Heart left ventricle (tissue), 16 donors: ENCODE measurements around the gene UGT1A1. TPM values are rescaled to one million over a fixed set of nuclear protein-coding genes. Genes with fewer than 3 reads are reported as not detected.

Experiments used
- ATAC-seq, 4 donors: fragments of 200-7000 bp; cut with Tn5 transposase; one replicate each; pipeline ENCODE4 v1.9.1; 2020 to 2022; ENCODE audit warnings: moderate library complexity in 4 of 4, mild to moderate bottlenecking in 3 of 4, moderate number of reproducible peaks in 1 of 4
- DNase-seq, 5 donors: peaks; one replicate each; pipeline ENCODE4 v3.0.0-alpha.2; 2020
- H3K27ac ChIP-seq, 12 donors: fragments of 200-600 bp; sonication (generic) in 4 of 12; one replicate each; pipeline versions ENCODE4 v1.5.0 to v1.8.0; 2016 to 2022; ENCODE audit warnings: mild to moderate bottlenecking in 2 of 12
- H3K27me3 ChIP-seq, 9 donors: fragments of 200-600 bp; sonication (generic) in 2 of 9; one replicate each; pipeline versions ENCODE4 v1.5.1 to v1.8.0; 2016 to 2022; ENCODE audit warnings: mild to moderate bottlenecking in 3 of 9
- H3K36me3 ChIP-seq, 9 donors: fragments of 200-600 bp; sonication (generic) in 2 of 9; one replicate each; pipeline versions ENCODE4 v1.5.0 to v1.8.0; 2018 to 2022; ENCODE audit warnings: mild to moderate bottlenecking in 2 of 9
- H3K4me1 ChIP-seq, 12 donors: fragments of 200-600 bp; sonication (generic) in 4 of 12; one replicate each; pipeline versions ENCODE4 v1.5.0 to v1.8.0; 2016 to 2022; ENCODE audit warnings: mild to moderate bottlenecking in 3 of 12
- H3K4me3 ChIP-seq, 12 donors: fragments of 200-600 bp; sonication (generic) in 4 of 12; one replicate each; pipeline versions ENCODE4 v1.5.0 to v1.8.0; 2017 to 2022; ENCODE audit warnings: mild to moderate bottlenecking in 9 of 12, moderate library complexity in 4 of 12
- H3K9me3 ChIP-seq, 12 donors: fragments of 200-600 bp; sonication (generic) in 4 of 12; one replicate each; pipeline versions ENCODE4 v1.5.0 to v1.8.0; 2016 to 2022; ENCODE audit warnings: mild to moderate bottlenecking in 1 of 12
- POLR2A ChIP-seq, 2 donors: fragments of 450-650 bp; IDR thresholded peaks; one replicate each; pipeline ENCODE4 v1.6.1; 2017; ENCODE audit warnings: antibody characterized with exemption in 2 of 2, mild to moderate bottlenecking in 2 of 2, moderate library complexity in 2 of 2
- WGBS, 4 donors: extraction: QIAGEN DNeasy Blood & Tissue Kit in 2 of 4; methylation state at CpG; one replicate each; pipeline versions ENCODE4 v1.1.5 to v1.1.7; 2013 to 2018; 5-methylcytosine and 5-hydroxymethylcytosine counted together
- intact Hi-C, 10 donors: fragments of 100-400 bp; cut with DNase I; formaldehyde crosslinking; loops; one replicate each; pipeline versions ENCODE4 v1.11.1 to v1.14.2; 2022
- polyA plus RNA-seq, 2 donors: library from polyadenylated mRNA; stranded (reverse); fragments of 200-250 nt; gene quantifications; one replicate each; pipeline ENCODE4 v1.2.3, GENCODE V29; 2013
- total RNA-seq, 9 donors: library from RNA; depleted of rRNA in 2 of 9; stranded (reverse); fragments of >200 nt in 2 of 9; fragmentation: NEBNext Ultra II Directional in 3 of 9; extraction: Animal tissue kit (Norgen Biotek cat#: 25700) in 3 of 9; gene quantifications; one replicate each; pipeline versions ENCODE4 v1.1.0 to v1.2.4, GENCODE V29; 2016 to 2023
- TF ChIP-seq, protein P1 (sequence below), 12 donors: fragments of 200-600 bp; sonication (generic) in 4 of 12; IDR thresholded peaks; one replicate each; pipeline versions ENCODE4 v1.5.0 to v1.8.0; 2018 to 2022; ENCODE audit warnings: antibody characterized with exemption in 12 of 12, mild to moderate bottlenecking in 5 of 12
- donor health status: ischemic (EF 13 %, LVEDD 7.1; RV severe dilation, severe dysfunction).
- donor health status: healthy with polysubstance abuse.
- donor health status: DM: no; HTN: yes; CAD: no.
- donor health status: DM: no; HTN: no; CAD: no.
- donor health status: ischemic (EF 25% LVEDD 6.9; RV normal size, moderate dysfunction).
- donor health status: ischemic (EF 25% LVEDD 5.7; RV mildly dilated, moderate dysfunction).
- donor health status: healthy.
- donor health status: DM: yes; HTN: yes; CAD: no.
- donor health status: ischemic (EF 35%, LVEDD 5.7; RV mildly dilated, moderate dysfunction).
- donor health status: nonischemic (EF 11% LVEDD 7.7; RV severe dilation, severe dysfunction).
- donor health status: DM: yes; HTN: yes; CAD: no.
- donor health status: PGD.
- donor health status: ischemic (EF 29% LVEDD 5.4; RV normal size, mild dysfunction).
- donor health status: nonischemic (EF 23%, LVEDD 6.1; RV moderate dilation, normal function).

The UGT1A1 gene
- total and polyA plus RNA-seq, 11 donors = 0.03 TPM; not detected in 10

DNA sequence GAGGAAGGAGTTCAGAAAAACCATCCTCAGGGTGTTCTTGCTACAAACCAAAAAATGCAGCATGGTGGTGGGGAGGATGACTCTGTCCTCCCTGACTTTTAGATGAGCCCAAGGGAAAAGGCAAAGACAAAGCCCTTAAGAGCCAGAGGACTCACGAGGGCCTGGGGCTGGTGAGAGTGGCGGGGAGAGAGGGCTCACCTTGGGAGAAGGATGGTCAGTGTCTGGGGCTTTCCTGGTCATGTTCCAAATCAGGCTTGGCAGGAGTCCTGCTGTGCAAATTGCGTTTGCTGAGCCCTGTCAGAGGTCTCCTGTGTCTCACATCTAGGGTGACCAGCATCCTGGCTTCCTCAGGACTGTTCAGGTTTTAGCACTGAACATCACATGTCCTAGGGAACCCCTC is 4.7 kb downstream of the UGT1A1 start:
- no peak overlapping the region for H3K4me3 ChIP-seq
- H3K27ac ChIP-seq = no peak overlapping the region
- intact Hi-C loops = no loop called here
- no peak for TF ChIP-seq POLR2A (IDR thresholded peaks at IDR 0.05)
- TF ChIP-seq, protein P1, sequence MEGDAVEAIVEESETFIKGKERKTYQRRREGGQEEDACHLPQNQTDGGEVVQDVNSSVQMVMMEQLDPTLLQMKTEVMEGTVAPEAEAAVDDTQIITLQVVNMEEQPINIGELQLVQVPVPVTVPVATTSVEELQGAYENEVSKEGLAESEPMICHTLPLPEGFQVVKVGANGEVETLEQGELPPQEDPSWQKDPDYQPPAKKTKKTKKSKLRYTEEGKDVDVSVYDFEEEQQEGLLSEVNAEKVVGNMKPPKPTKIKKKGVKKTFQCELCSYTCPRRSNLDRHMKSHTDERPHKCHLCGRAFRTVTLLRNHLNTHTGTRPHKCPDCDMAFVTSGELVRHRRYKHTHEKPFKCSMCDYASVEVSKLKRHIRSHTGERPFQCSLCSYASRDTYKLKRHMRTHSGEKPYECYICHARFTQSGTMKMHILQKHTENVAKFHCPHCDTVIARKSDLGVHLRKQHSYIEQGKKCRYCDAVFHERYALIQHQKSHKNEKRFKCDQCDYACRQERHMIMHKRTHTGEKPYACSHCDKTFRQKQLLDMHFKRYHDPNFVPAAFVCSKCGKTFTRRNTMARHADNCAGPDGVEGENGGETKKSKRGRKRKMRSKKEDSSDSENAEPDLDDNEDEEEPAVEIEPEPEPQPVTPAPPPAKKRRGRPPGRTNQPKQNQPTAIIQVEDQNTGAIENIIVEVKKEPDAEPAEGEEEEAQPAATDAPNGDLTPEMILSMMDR (IDR thresholded peaks at IDR 0.05) = no peak
- H3K9me3 ChIP-seq = no peaks in the 10 kb centered on the region
- peaks cover 0 to 21% (median 0%) of the 10 kb centered on the region in 9 donors for H3K27me3 ChIP-seq
- H3K4me1 ChIP-seq = no peaks in the 10 kb centered on the region
- WGBS, 4 donors = 30 to 61% (median 49%) methylated on average over 3 of the region's 3 CpGs
- ATAC-seq (no peak), DNase-seq (no peak)
- H3K36me3 ChIP-seq = no peaks in the 10 kb centered on the region

DNA sequence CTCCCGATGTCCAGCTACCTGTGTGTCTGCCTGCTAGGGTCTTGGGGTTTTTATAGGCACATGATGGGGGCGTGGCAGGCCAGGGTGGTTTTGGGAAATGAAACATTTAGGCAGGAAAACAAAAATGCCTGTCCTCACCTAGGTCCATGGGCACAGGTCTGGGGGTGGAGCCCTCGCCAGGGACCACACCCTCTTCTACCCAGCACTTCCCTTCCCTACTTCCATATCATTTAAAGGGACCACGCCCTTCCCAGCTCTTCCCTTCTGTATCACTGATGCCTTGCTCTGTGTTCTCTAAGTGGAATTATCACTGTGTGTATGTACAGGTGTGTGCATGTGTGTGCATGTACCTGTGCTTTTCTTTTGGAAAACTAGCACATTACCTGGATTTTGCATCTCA is 6.3 kb downstream of the UGT1A1 start:
- Histone ChIP-seq H3K36me3 (no peaks in the 10 kb centered on the region), H3K9me3 (no peaks in the 10 kb centered on the region), H3K4me3 (no peak overlapping the region), H3K27ac (no peak overlapping the region), H3K27me3 (peaks cover 0 to 21% (median 0%) of the 10 kb centered on the region in 9 donors), H3K4me1 (no peaks in the 10 kb centered on the region)
- ATAC-seq (no peak), DNase-seq (no peak)
- intact Hi-C loops = no loop called here
- WGBS, 4 donors = 69 to 77% (median 72%) methylated on average over 4 of the region's 4 CpGs
- TF ChIP-seq, protein P1 (IDR thresholded peaks at IDR 0.05) = no peak
- TF ChIP-seq POLR2A (IDR thresholded peaks at IDR 0.05) = no peak

DNA sequence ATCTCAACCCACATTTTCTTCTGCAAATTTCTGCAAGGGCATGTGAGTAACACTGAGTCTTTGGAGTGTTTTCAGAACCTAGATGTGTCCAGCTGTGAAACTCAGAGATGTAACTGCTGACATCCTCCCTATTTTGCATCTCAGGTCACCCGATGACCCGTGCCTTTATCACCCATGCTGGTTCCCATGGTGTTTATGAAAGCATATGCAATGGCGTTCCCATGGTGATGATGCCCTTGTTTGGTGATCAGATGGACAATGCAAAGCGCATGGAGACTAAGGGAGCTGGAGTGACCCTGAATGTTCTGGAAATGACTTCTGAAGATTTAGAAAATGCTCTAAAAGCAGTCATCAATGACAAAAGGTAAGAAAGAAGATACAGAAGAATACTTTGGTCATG is 8.0 kb downstream of the UGT1A1 start:
- no peak for DNase-seq
- H3K36me3 ChIP-seq = no peaks in the 10 kb centered on the region
- no peaks in the 10 kb centered on the region for H3K4me1 ChIP-seq
- intact Hi-C loops = no loop called here
- TF ChIP-seq POLR2A (IDR thresholded peaks at IDR 0.05) = no peak
- TF ChIP-seq, protein P1 (IDR thresholded peaks at IDR 0.05) = no peak
- H3K27me3 ChIP-seq = peaks cover 0 to 15% (median 0%) of the 10 kb centered on the region in 9 donors
- H3K4me3 ChIP-seq = no peak overlapping the region
- WGBS, 4 donors = 68 to 76% (median 73%) methylated on average over 4 of the region's 4 CpGs
- no peak overlapping the region for H3K27ac ChIP-seq
- ATAC-seq = no peak
- H3K9me3 ChIP-seq = no peaks in the 10 kb centered on the region

DNA sequence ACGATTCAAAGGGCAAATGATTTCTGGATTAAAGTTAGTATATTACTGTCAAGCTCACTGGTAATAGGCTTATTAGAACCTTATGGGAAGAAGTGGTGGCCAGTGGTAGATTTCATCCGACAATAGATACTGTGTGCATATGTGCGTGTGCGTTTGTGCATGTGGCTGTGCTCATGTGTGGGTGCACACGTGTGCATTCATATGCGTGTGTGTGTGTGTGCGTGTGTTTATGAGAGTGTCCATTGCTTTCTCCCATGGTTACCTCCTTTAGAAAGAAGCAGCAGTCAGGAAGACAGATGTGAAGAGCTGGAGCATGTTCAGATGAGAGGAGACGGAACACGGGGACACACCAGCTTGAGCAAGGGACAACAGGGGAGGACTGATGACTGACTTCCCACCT is 9.2 kb downstream of the UGT1A1 start:
- Histone ChIP-seq H3K4me1 (no peaks in the 10 kb centered on the region), H3K9me3 (no peaks in the 10 kb centered on the region), H3K36me3 (no peaks in the 10 kb centered on the region), H3K27me3 (peaks cover 0 to 13% (median 0%) of the 10 kb centered on the region in 9 donors), H3K4me3 (no peak overlapping the region), H3K27ac (no peak overlapping the region)
- 88 to 91% (median 89%) methylated on average over 9 of the region's 9 CpGs for WGBS, 4 donors
- TF ChIP-seq POLR2A (IDR thresholded peaks at IDR 0.05) = no peak
- TF ChIP-seq, protein P1 (IDR thresholded peaks at IDR 0.05) = no peak
- intact Hi-C loops = no loop called here
- ATAC-seq = no peak
- no peak for DNase-seq
